AG04450 (cell line): ENCODE data around the gene LYPD3. TPM values are rescaled to one million over a fixed set of nuclear protein-coding genes. Genes with fewer than 3 reads are reported as not detected.

ENCODE experiments used
- CTCF ChIA-PET: fragments of 300-600, 350-600 bp; formaldehyde crosslinking; extraction: SDS; loops from one replicate; lab custom pipeline; 2022; ENCODE audit warnings: antibody characterized with exemption, inconsistent platforms; lab: Charles Lee
- POLR2A ChIA-PET: fragments of 350-600 bp; formaldehyde crosslinking; extraction: SDS; loops from one replicate; lab custom pipeline; 2021; ENCODE audit warnings: antibody characterized with exemption, inconsistent platforms; lab: Yijun Ruan, JAX
- DNase-seq: peaks from one replicate; pipeline ENCODE4 v3.0.0-alpha.2; 2011; ENCODE audit warnings: low read depth, low spot score
- H3K27ac ChIP-seq: one replicate; pipeline ENCODE4 v1.5.1; 2012; ENCODE audit warnings: low read depth, low read length, control low read depth
- H3K27me3 ChIP-seq: one replicate; pipeline ENCODE4 v1.6.0; 2012; ENCODE audit warnings: low read length; ENCODE audit not compliant: control insufficient read depth, insufficient read depth
- H3K4me3 ChIP-seq: 2 replicates; pipeline ENCODE4 v1.5.1; 2011; ENCODE audit warnings: mild to moderate bottlenecking, low read depth, low read length, control low read depth
- H3K9me3 ChIP-seq: 2 replicates; pipeline ENCODE4 v1.5.1; 2012; ENCODE audit warnings: low read length; ENCODE audit not compliant: control insufficient read depth, insufficient read depth
- polyA plus RNA-seq: library from polyadenylated mRNA; depleted of rRNA; stranded (reverse); fragments of >200 nt; gene quantifications from 2 replicates; pipeline ENCODE4 v1.2.3, GENCODE V29; 2011
- TF ChIP-seq, protein P1 (sequence below): IDR thresholded peaks from 2 replicates; pipeline ENCODE4 v1.5.1; 2011; ENCODE audit warnings: low read depth, low read length, control low read depth, inconsistent platforms

Gene LYPD3
- polyA plus RNA-seq, 1 experiment, result 0.60 TPM

DNA sequence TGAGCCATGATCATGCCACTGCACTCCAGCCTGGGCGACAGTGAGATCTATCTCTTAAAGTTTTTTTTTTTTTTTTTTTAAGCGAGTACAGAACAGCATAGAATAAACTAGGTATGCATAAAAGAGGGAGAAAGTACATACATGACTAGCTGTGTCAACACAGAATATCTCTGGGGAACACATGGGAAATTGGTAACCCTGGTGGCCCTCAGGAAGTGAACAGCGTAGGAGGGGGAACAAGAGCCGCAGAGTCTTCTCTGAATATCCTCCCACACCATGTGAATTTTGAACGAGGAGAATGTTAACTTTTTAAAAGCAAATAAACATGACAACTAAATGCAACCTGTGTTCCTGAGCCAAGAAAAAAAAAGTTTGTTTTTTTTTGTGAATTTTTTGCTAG, 23.9 kb upstream of the LYPD3 start:
- H3K9me3 ChIP-seq, result no peaks in the 10 kb centered on the region; the same call in 1 of the 2 replicates
- ChIA-PET CTCF (no interaction called here), POLR2A (no interaction called here)
- DNase-seq, result no peak
- TF ChIP-seq, protein P1, sequence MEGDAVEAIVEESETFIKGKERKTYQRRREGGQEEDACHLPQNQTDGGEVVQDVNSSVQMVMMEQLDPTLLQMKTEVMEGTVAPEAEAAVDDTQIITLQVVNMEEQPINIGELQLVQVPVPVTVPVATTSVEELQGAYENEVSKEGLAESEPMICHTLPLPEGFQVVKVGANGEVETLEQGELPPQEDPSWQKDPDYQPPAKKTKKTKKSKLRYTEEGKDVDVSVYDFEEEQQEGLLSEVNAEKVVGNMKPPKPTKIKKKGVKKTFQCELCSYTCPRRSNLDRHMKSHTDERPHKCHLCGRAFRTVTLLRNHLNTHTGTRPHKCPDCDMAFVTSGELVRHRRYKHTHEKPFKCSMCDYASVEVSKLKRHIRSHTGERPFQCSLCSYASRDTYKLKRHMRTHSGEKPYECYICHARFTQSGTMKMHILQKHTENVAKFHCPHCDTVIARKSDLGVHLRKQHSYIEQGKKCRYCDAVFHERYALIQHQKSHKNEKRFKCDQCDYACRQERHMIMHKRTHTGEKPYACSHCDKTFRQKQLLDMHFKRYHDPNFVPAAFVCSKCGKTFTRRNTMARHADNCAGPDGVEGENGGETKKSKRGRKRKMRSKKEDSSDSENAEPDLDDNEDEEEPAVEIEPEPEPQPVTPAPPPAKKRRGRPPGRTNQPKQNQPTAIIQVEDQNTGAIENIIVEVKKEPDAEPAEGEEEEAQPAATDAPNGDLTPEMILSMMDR, result no peak
- H3K4me3 ChIP-seq, result no peak overlapping the region
- no peaks in the 10 kb centered on the region for H3K27me3 ChIP-seq
- no peak overlapping the region for H3K27ac ChIP-seq

DNA sequence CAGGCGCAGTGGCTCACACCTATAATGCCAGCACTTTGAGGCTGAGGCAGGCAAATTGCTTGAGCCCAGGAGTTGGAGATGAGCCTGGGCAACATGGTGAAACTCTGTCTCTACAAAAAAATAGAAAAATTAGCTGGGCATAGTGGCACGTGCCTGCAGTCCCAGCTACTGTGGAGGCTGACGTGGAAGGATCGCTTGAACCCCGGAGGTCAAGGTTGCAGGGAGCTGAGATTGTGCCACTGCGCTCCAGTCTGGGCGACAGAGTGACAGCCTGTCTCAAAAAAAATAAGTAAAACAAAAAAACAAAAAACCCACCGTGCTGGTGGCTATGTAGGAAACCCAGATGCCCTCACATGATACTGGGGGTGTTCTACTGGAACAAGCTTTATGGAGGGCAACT, 22.8 kb upstream of the LYPD3 start:
- Histone ChIP-seq H3K4me3 (no peak overlapping the region), H3K9me3 (no peaks in the 10 kb centered on the region; the same call in 1 of the 2 replicates), H3K27ac (no peak overlapping the region), H3K27me3 (no peaks in the 10 kb centered on the region)
- CTCF ChIA-PET, result interaction anchor here (0.9 kb wide), 1 partner anchor 31 kb away, joined by 3 read pairs; no protein-coding TSS in a partner anchor
- TF ChIP-seq, protein P1, result no peak
- POLR2A ChIA-PET, result interaction anchor here (0.7 kb wide), 1 partner anchor 16 kb away, joined by 3 read pairs; no protein-coding TSS in a partner anchor
- no peak for DNase-seq

DNA sequence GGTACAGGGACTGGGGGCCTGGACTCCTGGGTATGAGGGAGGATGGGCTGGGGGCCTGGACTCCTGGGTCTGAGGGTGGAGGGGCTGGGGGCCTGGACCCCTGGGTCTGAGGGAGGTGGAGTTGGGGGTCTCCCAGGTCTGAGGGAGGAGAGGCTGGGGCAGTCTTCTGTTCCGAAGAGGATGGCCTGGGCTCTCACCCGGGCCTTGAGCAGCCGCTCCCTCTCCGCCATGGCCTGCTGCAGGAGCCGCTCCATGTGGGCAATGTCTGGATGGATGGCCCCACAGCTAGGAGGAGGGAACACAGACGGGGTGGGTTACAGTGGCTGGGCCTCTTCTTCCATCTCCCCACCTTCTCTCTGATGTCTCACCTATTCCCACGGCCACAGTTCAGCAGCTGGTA, 21.0 kb upstream of the LYPD3 start:
- DNase-seq, result no peak
- CTCF ChIA-PET, result no interaction called here
- TF ChIP-seq, protein P1, result no peak

DNA sequence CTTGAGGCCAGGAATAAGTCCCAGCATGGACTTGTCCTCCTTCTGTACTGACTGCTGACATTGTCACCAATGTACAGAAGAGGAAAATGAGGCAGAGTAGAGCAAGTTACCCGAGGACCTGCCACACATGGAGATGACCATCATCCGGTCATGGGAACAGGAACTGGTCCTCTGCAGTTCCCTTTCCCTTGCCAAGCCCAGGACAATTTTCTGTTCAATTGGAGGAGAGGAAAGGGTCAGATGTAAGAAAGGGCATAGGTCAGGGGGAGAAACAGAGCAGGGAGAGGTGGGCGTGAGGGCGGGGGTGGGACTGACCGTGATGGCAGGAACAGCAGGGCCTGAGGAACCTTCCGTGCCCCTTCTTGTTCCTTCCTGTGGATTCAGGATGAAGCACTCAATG, 20.5 kb upstream of the LYPD3 start:
- ChIA-PET POLR2A (interaction anchor here (0.6 kb wide), 1 partner anchor 8 kb away, joined by 4 read pairs; no protein-coding TSS in a partner anchor), CTCF (no interaction called here)
- Histone ChIP-seq H3K9me3 (no peaks in the 10 kb centered on the region; the same call in 1 of the 2 replicates), H3K27ac (no peak overlapping the region), H3K4me3 (no peak overlapping the region), H3K27me3 (no peaks in the 10 kb centered on the region)
- TF ChIP-seq, protein P1, result no peak
- no peak for DNase-seq

More for the DNA sequence above, 21.0 kb upstream of the LYPD3 start:
- Histone ChIP-seq H3K27me3 (no peaks in the 10 kb centered on the region), H3K4me3 (no peak overlapping the region), H3K9me3 (no peaks in the 10 kb centered on the region; the same call in 1 of the 2 replicates), H3K27ac (no peak overlapping the region)
- POLR2A ChIA-PET, result interaction anchor here (0.6 kb wide), 1 partner anchor 9 kb away, joined by 4 read pairs; no protein-coding TSS in a partner anchor

DNA sequence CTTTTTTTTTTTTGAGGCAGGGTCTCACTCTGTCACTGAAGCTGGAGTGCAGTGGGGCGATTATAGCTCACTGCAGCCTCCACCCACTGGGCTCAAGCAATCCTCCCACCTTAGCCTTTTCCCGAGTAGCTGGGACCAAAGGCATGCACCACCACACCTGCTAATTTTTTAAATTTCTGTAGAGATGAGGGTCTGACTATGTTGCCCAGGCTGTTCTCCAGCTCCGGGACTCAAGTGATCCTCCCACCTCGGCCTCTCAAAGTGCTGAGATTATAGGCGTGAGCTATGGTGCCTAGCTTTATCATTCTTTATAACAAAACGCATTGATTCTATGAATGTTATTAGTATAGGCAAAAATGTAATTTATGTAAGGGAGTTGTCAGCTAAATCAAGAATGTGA, 17.9 kb upstream of the LYPD3 start:
- no peak overlapping the region for H3K4me3 ChIP-seq
- H3K27ac ChIP-seq, result no peak overlapping the region
- POLR2A ChIA-PET, result interaction anchor here (1.4 kb wide), 1 partner anchor 21 kb away, joined by 3 read pairs; the partner anchor contains the start of gene PHLDB3
- CTCF ChIA-PET, result interaction anchor here (1.6 to 3.3 kb wide), 2 partner anchors 36 kb away, joined by 5 to 12 read pairs; no protein-coding TSS in a partner anchor
- H3K27me3 ChIP-seq, result no peaks in the 10 kb centered on the region
- no peak for DNase-seq
- TF ChIP-seq, protein P1, result no peak
- no peaks in the 10 kb centered on the region; the same call in 1 of the 2 replicates for H3K9me3 ChIP-seq
